ENCODE results near the gene ATP10A.

Gene ATP10A

GRCh38 chr15:25838191-25838870, 24.8 kb downstream of the ATP10A start:
- Histone ChIP-seq H3K4me3 (no peak overlapping the region), H3K9me3 (no peaks in the 10 kb centered on the region), H3K27ac (no peak overlapping the region), H3K36me3 (no peaks in the 10 kb centered on the region), H3K27me3 (no peaks in the 10 kb centered on the region), H3K4me1 (peaks cover 0 to 36% (median 20%) of the 10 kb centered on the region in 4 donors)
- TF ChIP-seq, protein P1, sequence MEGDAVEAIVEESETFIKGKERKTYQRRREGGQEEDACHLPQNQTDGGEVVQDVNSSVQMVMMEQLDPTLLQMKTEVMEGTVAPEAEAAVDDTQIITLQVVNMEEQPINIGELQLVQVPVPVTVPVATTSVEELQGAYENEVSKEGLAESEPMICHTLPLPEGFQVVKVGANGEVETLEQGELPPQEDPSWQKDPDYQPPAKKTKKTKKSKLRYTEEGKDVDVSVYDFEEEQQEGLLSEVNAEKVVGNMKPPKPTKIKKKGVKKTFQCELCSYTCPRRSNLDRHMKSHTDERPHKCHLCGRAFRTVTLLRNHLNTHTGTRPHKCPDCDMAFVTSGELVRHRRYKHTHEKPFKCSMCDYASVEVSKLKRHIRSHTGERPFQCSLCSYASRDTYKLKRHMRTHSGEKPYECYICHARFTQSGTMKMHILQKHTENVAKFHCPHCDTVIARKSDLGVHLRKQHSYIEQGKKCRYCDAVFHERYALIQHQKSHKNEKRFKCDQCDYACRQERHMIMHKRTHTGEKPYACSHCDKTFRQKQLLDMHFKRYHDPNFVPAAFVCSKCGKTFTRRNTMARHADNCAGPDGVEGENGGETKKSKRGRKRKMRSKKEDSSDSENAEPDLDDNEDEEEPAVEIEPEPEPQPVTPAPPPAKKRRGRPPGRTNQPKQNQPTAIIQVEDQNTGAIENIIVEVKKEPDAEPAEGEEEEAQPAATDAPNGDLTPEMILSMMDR (IDR thresholded peaks at IDR 0.05), result no peak
- intact Hi-C loops (cut with DNase I; ENCODE audit: low total_unique reads), result no loop called here
- no peak for DNase-seq

DNA sequence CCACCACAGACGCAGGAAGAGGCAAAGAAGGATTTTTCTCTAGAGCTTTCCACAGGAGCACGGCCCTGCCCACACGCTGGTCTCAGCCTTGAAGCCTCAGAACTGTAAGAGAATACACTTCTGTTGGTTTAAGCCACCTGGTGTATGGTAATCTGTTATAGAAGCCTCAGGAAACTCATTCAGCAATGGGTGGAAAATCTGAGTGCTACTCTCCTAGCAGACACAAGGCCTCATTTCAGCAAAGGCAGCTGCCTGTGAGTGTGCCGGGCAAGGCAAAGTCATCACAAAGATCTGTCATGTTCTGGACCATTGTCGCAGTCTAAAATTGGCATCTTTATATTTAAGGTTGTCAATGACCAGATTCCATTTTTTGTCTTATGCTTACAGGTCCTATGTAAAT, 31.0 kb downstream of the ATP10A start:
- no peaks in the 10 kb centered on the region for H3K9me3 ChIP-seq
- no peaks in the 10 kb centered on the region for H3K36me3 ChIP-seq
- H3K27ac ChIP-seq, result peak overlapping the region; percentile 91
- H3K4me3 ChIP-seq, result no peak overlapping the region
- intact Hi-C loops (cut with DNase I; ENCODE audit: low total_unique reads), result no loop called here
- DNase-seq, result no peak
- peaks cover 0 to 46% (median 26%) of the 10 kb centered on the region in 4 donors for H3K4me1 ChIP-seq
- TF ChIP-seq, protein P1 (IDR thresholded peaks at IDR 0.05), result no peak
- no peaks in the 10 kb centered on the region for H3K27me3 ChIP-seq

GRCh38 chr15:25830844-25831451, 32.2 kb downstream of the ATP10A start:
- Histone ChIP-seq H3K36me3 (no peaks in the 10 kb centered on the region), H3K9me3 (no peaks in the 10 kb centered on the region), H3K27ac (peak overlapping the region; percentile 91), H3K4me3 (peak overlapping the region; percentile 25 to 40), H3K27me3 (no peaks in the 10 kb centered on the region), H3K4me1 (peaks cover 0 to 45% (median 26%) of the 10 kb centered on the region in 4 donors)
- peak; percentile 73 to 89 for DNase-seq
- TF ChIP-seq, protein P1 (IDR thresholded peaks at IDR 0.05), result no peak
- intact Hi-C loops (cut with DNase I; ENCODE audit: low total_unique reads), result no loop called here

DNA sequence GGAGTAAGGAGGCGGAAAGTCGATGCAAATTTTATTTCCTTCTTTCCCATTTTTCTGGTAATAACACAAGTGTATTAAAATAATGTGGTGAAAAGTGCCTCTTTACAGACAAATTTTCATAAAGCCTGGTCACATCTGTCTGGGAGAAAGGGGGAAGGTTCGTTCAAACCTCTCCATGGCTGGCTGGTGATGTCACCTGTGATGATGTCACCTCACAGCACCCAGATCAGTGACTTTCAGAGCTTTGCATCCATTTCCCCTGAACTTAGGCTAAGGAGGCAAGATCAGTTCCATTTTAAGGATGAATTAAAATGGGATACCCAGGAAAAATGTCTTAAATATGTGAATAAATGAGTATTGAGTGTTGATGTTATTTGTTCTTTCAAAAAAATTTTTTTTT, 34.1 kb downstream of the ATP10A start:
- Histone ChIP-seq H3K36me3 (no peaks in the 10 kb centered on the region), H3K27ac (peak overlapping the region; percentile 91), H3K4me1 (peaks cover 0 to 57% (median 28%) of the 10 kb centered on the region in 4 donors), H3K9me3 (no peaks in the 10 kb centered on the region), H3K27me3 (no peaks in the 10 kb centered on the region), H3K4me3 (no peak overlapping the region)
- intact Hi-C loops (cut with DNase I; ENCODE audit: low total_unique reads), result no loop called here
- TF ChIP-seq, protein P1 (IDR thresholded peaks at IDR 0.05), result no peak
- DNase-seq, result no peak

GRCh38 chr15:25825207-25825606, 37.9 kb downstream of the ATP10A start:
- no peak for DNase-seq
- TF ChIP-seq, protein P1 (IDR thresholded peaks at IDR 0.05), result no peak
- Histone ChIP-seq H3K4me1 (peaks cover 0 to 62% (median 13%) of the 10 kb centered on the region in 4 donors), H3K27ac (peak overlapping the region; percentile 10 to 28), H3K36me3 (no peaks in the 10 kb centered on the region), H3K4me3 (no peak overlapping the region), H3K27me3 (no peaks in the 10 kb centered on the region), H3K9me3 (no peaks in the 10 kb centered on the region)
- intact Hi-C loops (cut with DNase I; ENCODE audit: low total_unique reads), result no loop called here
